Liver (tissue), 9 donors: ENCODE measurements around the gene MTCP1. TPM values are rescaled to one million over a fixed set of nuclear protein-coding genes. Genes with fewer than 3 reads are reported as not detected.

ENCODE experiments used
- DNase-seq: peaks from one replicate; pipeline ENCODE4 v3.0.0-alpha.2; 2017; ENCODE audit warnings: low spot score
- H3K27ac ChIP-seq, 2 donors: one replicate each; pipeline ENCODE4 v1.7.0; 2013; ENCODE audit warnings: inconsistent platforms in 2 of 2, low read length in 2 of 2, control low read depth in 1 of 2, low read depth in 1 of 2, mild to moderate bottlenecking in 1 of 2
- H3K27me3 ChIP-seq, 4 donors: one replicate each; pipeline versions ENCODE4 v1.6.1 to v1.7.0; 2013; ENCODE audit warnings: low read length in 3 of 4, inconsistent platforms in 1 of 4, mild to moderate bottlenecking in 1 of 4, moderate library complexity in 1 of 4; ENCODE audit not compliant: control insufficient read depth in 4 of 4, insufficient read depth in 4 of 4
- H3K36me3 ChIP-seq, 4 donors: one replicate each; pipeline versions ENCODE4 v1.6.1 to v1.7.0; 2013; ENCODE audit warnings: low read length in 3 of 4, mild to moderate bottlenecking in 3 of 4, low read depth in 1 of 4, moderate library complexity in 1 of 4; ENCODE audit not compliant: control insufficient read depth in 4 of 4, insufficient read depth in 3 of 4
- H3K4me1 ChIP-seq, 4 donors: one replicate each; pipeline versions ENCODE4 v1.6.1 to v1.7.0; 2013; ENCODE audit warnings: low read length in 3 of 4, mild to moderate bottlenecking in 3 of 4, moderate library complexity in 1 of 4; ENCODE audit not compliant: control insufficient read depth in 4 of 4, insufficient read depth in 4 of 4
- H3K4me3 ChIP-seq, 3 donors: one replicate each; pipeline versions ENCODE4 v1.6.1 to v1.7.0; 2013; ENCODE audit warnings: low read length in 3 of 3, control low read depth in 1 of 3, low read depth in 1 of 3, mild to moderate bottlenecking in 1 of 3
- H3K9ac ChIP-seq, 2 donors: one replicate each; pipeline ENCODE4 v1.7.0; 2013; ENCODE audit warnings: low read length in 2 of 2, mild to moderate bottlenecking in 2 of 2, moderate library complexity in 2 of 2, control low read depth in 1 of 2, low read depth in 1 of 2
- H3K9me3 ChIP-seq, 4 donors: one replicate each; pipeline versions ENCODE4 v1.6.1 to v1.7.0; 2013; ENCODE audit warnings: low read length in 3 of 4; ENCODE audit not compliant: control insufficient read depth in 4 of 4
- CTCF ChIP-seq: fragments of 150-350 bp; IDR thresholded peaks from 2 replicates; pipeline ENCODE4 v1.5.1; 2017; ENCODE audit warnings: improper control_type of control experiment, low read depth, low read length; ENCODE audit not compliant: missing input control
- FOXA1 ChIP-seq: IDR thresholded peaks from 2 replicates; pipeline ENCODE4 v1.6.1; 2016; ENCODE audit warnings: antibody characterized with exemption
- FOXA2 ChIP-seq: IDR thresholded peaks from 2 replicates; pipeline ENCODE4 v1.6.1; 2016; ENCODE audit warnings: antibody characterized with exemption
- GABPA ChIP-seq, 2 donors: IDR thresholded peaks in 1 of 2; conservative IDR thresholded peaks in 1 of 2; 2 replicates each; pipeline ENCODE4 v1.6.1; 2016; ENCODE audit warnings: antibody characterized with exemption in 2 of 2, mild to moderate bottlenecking in 1 of 2, moderate library complexity in 1 of 2
- HNF4A ChIP-seq, 2 donors: conservative IDR thresholded peaks; 2 replicates each; pipeline ENCODE4 v1.6.1; 2016; ENCODE audit warnings: antibody characterized with exemption in 2 of 2, mild to moderate bottlenecking in 2 of 2
- HNF4G ChIP-seq: IDR thresholded peaks from 2 replicates; pipeline ENCODE4 v1.6.1; 2016; ENCODE audit warnings: antibody characterized with exemption
- JUND ChIP-seq, 2 donors: IDR thresholded peaks; 2 replicates each; pipeline ENCODE4 v1.6.1; 2016; ENCODE audit warnings: antibody characterized with exemption in 2 of 2
- MAX ChIP-seq: IDR thresholded peaks from 2 replicates; pipeline ENCODE4 v1.6.1; 2016; ENCODE audit warnings: antibody characterized with exemption
- NR2F2 ChIP-seq: IDR thresholded peaks from 2 replicates; pipeline ENCODE4 v1.6.1; 2016; ENCODE audit warnings: antibody characterized with exemption
- RAD21 ChIP-seq, 2 donors: IDR thresholded peaks; 2 replicates each; pipeline ENCODE4 v1.6.1; 2016; ENCODE audit warnings: antibody characterized with exemption in 2 of 2, mild to moderate bottlenecking in 2 of 2
- RXRA ChIP-seq, 2 donors: IDR thresholded peaks; 2 replicates each; pipeline ENCODE4 v1.6.1; 2017 to 2018; ENCODE audit warnings: antibody characterized with exemption in 2 of 2, mild to moderate bottlenecking in 1 of 2
- SP1 ChIP-seq: IDR thresholded peaks from 2 replicates; pipeline ENCODE4 v1.6.1; 2018; ENCODE audit warnings: antibody characterized with exemption, mild to moderate bottlenecking
- TAF1 ChIP-seq: conservative IDR thresholded peaks from 2 replicates; pipeline ENCODE4 v1.6.1; 2016; ENCODE audit warnings: antibody characterized with exemption, mild to moderate bottlenecking
- YY1 ChIP-seq: IDR thresholded peaks from 2 replicates; pipeline ENCODE4 v1.6.1; 2016; ENCODE audit warnings: antibody characterized with exemption, mild to moderate bottlenecking
- WGBS: extraction: QIAGEN DNeasy Blood & Tissue Kit; methylation state at CpG from one replicate; pipeline ENCODE4 v1.1.7; 2013; 5-methylcytosine and 5-hydroxymethylcytosine counted together
- polyA plus RNA-seq, 2 donors: library from polyadenylated mRNA; stranded (reverse) in 1 of 2; unstranded in 1 of 2; fragments of 200-250 nt in 1 of 2; fragments of >200 nt in 1 of 2; fragmentation: Nextera tagmentation in 1 of 2; extraction: Ambion mirVana in 1 of 2; gene quantifications; one replicate each; pipeline versions ENCODE4 v1.2.1 to v1.2.3, GENCODE V29; 2013 to 2015
- total RNA-seq, 2 donors: library from RNA; depleted of rRNA; stranded (reverse); fragments of >200 nt; gene quantifications; one replicate each; pipeline ENCODE4 v1.2.3, GENCODE V29; 2014
- TF ChIP-seq, protein P1 (sequence below): IDR thresholded peaks from 2 replicates; pipeline ENCODE4 v1.6.1; 2016; ENCODE audit warnings: antibody characterized with exemption, mild to moderate bottlenecking
- donor health status: healthy.
- donor health status: healthy.
- donor health status: healthy.
- donor health status: healthy.
- donor health status: healthy.

Gene MTCP1
- total and polyA plus RNA-seq, 4 donors, result 2.2 to 10.0 (median 5.2) TPM

GRCh38 chrX:155108427-155108826 is 37.5 kb upstream of the MTCP1 start:
- no peak for DNase-seq
- Histone ChIP-seq H3K36me3 (no peaks in the 10 kb centered on the region), H3K9ac (no peak overlapping the region), H3K9me3 (no peaks in the 10 kb centered on the region), H3K27me3 (no peaks in the 10 kb centered on the region), H3K4me1 (no peaks in the 10 kb centered on the region), H3K4me3 (no peak overlapping the region), H3K27ac (no peak overlapping the region)
- TF ChIP-seq RXRA (IDR thresholded peaks at IDR 0.05), result no peak
- no peak for TF ChIP-seq RAD21 (IDR thresholded peaks at IDR 0.05)
- no peak for TF ChIP-seq JUND (IDR thresholded peaks at IDR 0.05)
- TF ChIP-seq GABPA (IDR thresholded peaks at IDR 0.05 in 1 of 2, conservative IDR thresholded peaks at IDR 0.05 in 1 of 2), result no peak
- TF ChIP-seq, protein P1, sequence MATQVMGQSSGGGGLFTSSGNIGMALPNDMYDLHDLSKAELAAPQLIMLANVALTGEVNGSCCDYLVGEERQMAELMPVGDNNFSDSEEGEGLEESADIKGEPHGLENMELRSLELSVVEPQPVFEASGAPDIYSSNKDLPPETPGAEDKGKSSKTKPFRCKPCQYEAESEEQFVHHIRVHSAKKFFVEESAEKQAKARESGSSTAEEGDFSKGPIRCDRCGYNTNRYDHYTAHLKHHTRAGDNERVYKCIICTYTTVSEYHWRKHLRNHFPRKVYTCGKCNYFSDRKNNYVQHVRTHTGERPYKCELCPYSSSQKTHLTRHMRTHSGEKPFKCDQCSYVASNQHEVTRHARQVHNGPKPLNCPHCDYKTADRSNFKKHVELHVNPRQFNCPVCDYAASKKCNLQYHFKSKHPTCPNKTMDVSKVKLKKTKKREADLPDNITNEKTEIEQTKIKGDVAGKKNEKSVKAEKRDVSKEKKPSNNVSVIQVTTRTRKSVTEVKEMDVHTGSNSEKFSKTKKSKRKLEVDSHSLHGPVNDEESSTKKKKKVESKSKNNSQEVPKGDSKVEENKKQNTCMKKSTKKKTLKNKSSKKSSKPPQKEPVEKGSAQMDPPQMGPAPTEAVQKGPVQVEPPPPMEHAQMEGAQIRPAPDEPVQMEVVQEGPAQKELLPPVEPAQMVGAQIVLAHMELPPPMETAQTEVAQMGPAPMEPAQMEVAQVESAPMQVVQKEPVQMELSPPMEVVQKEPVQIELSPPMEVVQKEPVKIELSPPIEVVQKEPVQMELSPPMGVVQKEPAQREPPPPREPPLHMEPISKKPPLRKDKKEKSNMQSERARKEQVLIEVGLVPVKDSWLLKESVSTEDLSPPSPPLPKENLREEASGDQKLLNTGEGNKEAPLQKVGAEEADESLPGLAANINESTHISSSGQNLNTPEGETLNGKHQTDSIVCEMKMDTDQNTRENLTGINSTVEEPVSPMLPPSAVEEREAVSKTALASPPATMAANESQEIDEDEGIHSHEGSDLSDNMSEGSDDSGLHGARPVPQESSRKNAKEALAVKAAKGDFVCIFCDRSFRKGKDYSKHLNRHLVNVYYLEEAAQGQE, result no peak
- TF ChIP-seq HNF4G, result no peak
- no peak for TF ChIP-seq CTCF

DNA sequence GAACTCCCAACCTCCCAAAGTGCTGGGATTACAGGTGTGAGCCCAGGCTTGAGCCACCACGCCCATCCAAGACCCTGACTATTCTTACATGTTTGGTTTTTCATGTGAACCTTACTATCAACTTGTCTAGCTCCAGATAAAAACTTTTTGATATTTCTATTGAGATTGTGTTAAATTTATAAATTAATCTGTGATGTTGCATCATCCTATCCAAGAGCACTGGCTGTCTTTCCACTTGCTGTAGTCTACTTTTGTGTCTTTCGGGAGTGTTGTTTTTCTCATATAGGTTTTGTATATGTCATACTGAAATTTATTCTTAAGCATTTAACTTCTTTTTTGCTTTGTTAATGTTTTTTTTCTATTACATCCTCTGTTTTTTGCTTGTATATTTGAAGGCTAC is 35.0 kb upstream of the MTCP1 start:
- no peaks in the 10 kb centered on the region for H3K27me3 ChIP-seq
- DNase-seq, result no peak
- H3K27ac ChIP-seq, result no peak overlapping the region
- H3K36me3 ChIP-seq, result no peaks in the 10 kb centered on the region
- H3K9ac ChIP-seq, result no peak overlapping the region
- H3K9me3 ChIP-seq, result no peaks in the 10 kb centered on the region
- no peak overlapping the region for H3K4me3 ChIP-seq
- TF ChIP-seq YY1 (no peak), TAF1 (no peak), MAX (no peak), HNF4A (conservative IDR thresholded peaks at IDR 0.05) (no peak), NR2F2 (no peak), SP1 (no peak), FOXA1 (no peak), JUND (IDR thresholded peaks at IDR 0.05) (no peak), HNF4G (no peak), FOXA2 (no peak), RXRA (IDR thresholded peaks at IDR 0.05) (no peak)
- H3K4me1 ChIP-seq, result no peaks in the 10 kb centered on the region
- 99% methylated on average over 2 of the region's 2 CpGs for WGBS
